SK-N-SH (cell line): ENCODE results near the gene SLC32A1. TPM values are rescaled to one million over a fixed set of nuclear protein-coding genes. Genes with fewer than 3 reads are reported as not detected.
A peak's percentile ranks its signal among the peaks of the same experiment; 100 is the strongest.

ENCODE experiments used
- CTCF ChIA-PET: fragments of 300-600, 350-600 bp; formaldehyde crosslinking; extraction: SDS; loops from one replicate; lab custom pipeline; 2021; lab: Yijun Ruan, JAX
- POLR2A ChIA-PET: fragments of 350-600 bp; sonication (Branson Sonifier 250); formaldehyde crosslinking; extraction: SDS; loops from one replicate; lab custom pipeline; 2020; ENCODE audit warnings: antibody characterized with exemption, inconsistent platforms; lab: Yijun Ruan, JAX
- DNase-seq: peaks from one replicate; pipeline ENCODE4 v3.0.0; 2012
- H2AFZ ChIP-seq: fragments of 200-600 bp; sonication (generic); 2 replicates; pipeline ENCODE4 v1.8.1; 2016; ENCODE audit warnings: antibody characterized with exemption, mild to moderate bottlenecking, low read depth
- H3F3A ChIP-seq: fragments of 200-600 bp; sonication (generic); replicated peaks from 2 replicates; pipeline ENCODE3; 2016; ENCODE audit warnings: antibody characterized with exemption, mild to moderate bottlenecking; ENCODE audit not compliant: insufficient read depth
- H3K27ac ChIP-seq, 2 experiments: fragments of 200-500 bp in 1 of 2; fragments of 200-600 bp in 1 of 2; sonication (Bioruptor generic) in 1 of 2; sonication (generic), shearing (Covaris generic) in 1 of 2; 2 replicates each; pipeline versions ENCODE4 v1.5.1 to v1.6.1; 2014 to 2016; ENCODE audit warnings: low read depth in 2 of 2, inconsistent platforms in 1 of 2, low read length in 1 of 2, mild to moderate bottlenecking in 1 of 2, mixed read lengths in 1 of 2
- H3K27me3 ChIP-seq: fragments of 200-600 bp; sonication (generic), shearing (Covaris generic); 2 replicates; pipeline ENCODE4 v1.6.1; 2016; ENCODE audit warnings: mixed run types; ENCODE audit not compliant: insufficient read depth
- H3K36me3 ChIP-seq, 2 experiments: fragments of 200-500 bp in 1 of 2; fragments of 200-600 bp in 1 of 2; sonication (Bioruptor generic) in 1 of 2; sonication (generic) in 1 of 2; replicated peaks in 1 of 2; 2 replicates each; pipeline versions ENCODE3 to v1.5.1; 2014 to 2016; ENCODE audit warnings: low read length in 1 of 2, mild to moderate bottlenecking in 1 of 2; ENCODE audit not compliant: insufficient read depth in 2 of 2, control insufficient read depth in 1 of 2
- H3K4me1 ChIP-seq, 2 experiments: fragments of 200-500 bp in 1 of 2; fragments of 200-600 bp in 1 of 2; sonication (Bioruptor generic) in 1 of 2; sonication (generic), shearing (Covaris generic) in 1 of 2; 2 replicates each; pipeline versions ENCODE4 v1.5.1 to v1.6.1; 2014 to 2016; ENCODE audit warnings: low read depth in 1 of 2, low read length in 1 of 2, mixed run types in 1 of 2; ENCODE audit not compliant: insufficient read depth in 2 of 2, control insufficient read depth in 1 of 2
- H3K4me2 ChIP-seq: fragments of 200-600 bp; sonication (generic), shearing (Covaris generic); 2 replicates; pipeline ENCODE4 v1.6.1; 2017; ENCODE audit warnings: mixed run types
- H3K4me3 ChIP-seq, 2 experiments: fragments of 200-500 bp in 1 of 2; fragments of 200-600 bp in 1 of 2; sonication (Bioruptor generic) in 1 of 2; sonication (generic), shearing (Covaris generic) in 1 of 2; 2 replicates each; pipeline versions ENCODE4 v1.5.1 to v1.8.1; 2014 to 2016; ENCODE audit warnings: low read depth in 2 of 2, inconsistent platforms in 1 of 2, low read length in 1 of 2, mild to moderate bottlenecking in 1 of 2, mixed read lengths in 1 of 2, moderate library complexity in 1 of 2
- H3K79me2 ChIP-seq: fragments of 200-600 bp; sonication (generic); 2 replicates; pipeline ENCODE4 v1.8.1; 2017; ENCODE audit warnings: mild to moderate bottlenecking; ENCODE audit not compliant: insufficient read depth
- H3K9ac ChIP-seq: fragments of 200-600 bp; sonication (generic); 2 replicates; pipeline ENCODE4 v1.6.1; 2017; ENCODE audit warnings: mixed run types
- H3K9me2 ChIP-seq: fragments of 200-600 bp; sonication (generic); 2 replicates; pipeline ENCODE4 v1.6.1; 2017; ENCODE audit warnings: mixed run types
- H3K9me3 ChIP-seq: fragments of 200-600 bp; sonication (generic); 2 replicates; pipeline ENCODE4 v1.6.1; 2017; ENCODE audit warnings: mixed run types, mild to moderate bottlenecking, moderate library complexity
- H4K20me1 ChIP-seq: fragments of 200-600 bp; sonication (generic); 2 replicates; pipeline ENCODE4 v1.6.1; 2017; ENCODE audit warnings: mild to moderate bottlenecking, mixed run types; ENCODE audit not compliant: insufficient read depth
- CTCF ChIP-seq: fragments of 200-600 bp; sonication (generic); IDR thresholded peaks from 2 replicates; pipeline ENCODE4 v1.6.1; 2017; ENCODE audit warnings: antibody characterized with exemption, mild to moderate bottlenecking, moderate library complexity
- EZH2phosphoT487 ChIP-seq: fragments of 200-600 bp; sonication (generic); IDR thresholded peaks from 2 replicates; pipeline ENCODE4 v1.6.1; 2017; ENCODE audit warnings: low read depth, mixed run types, mild to moderate bottlenecking, antibody characterized with exemption, moderate library complexity, borderline replicate concordance
- FOSL2 ChIP-seq: IDR thresholded peaks from 2 replicates; pipeline ENCODE4 v1.4.0; 2012; ENCODE audit warnings: low read depth, mild to moderate bottlenecking, moderate library complexity, borderline replicate concordance
- FOXM1 ChIP-seq: IDR thresholded peaks from 2 replicates; pipeline ENCODE4 v1.4.0; 2012; ENCODE audit warnings: low read depth, mild to moderate bottlenecking
- GABPA ChIP-seq: IDR thresholded peaks from 2 replicates; pipeline ENCODE4 v1.4.0; 2012; ENCODE audit warnings: low read depth, mild to moderate bottlenecking
- GATA2 ChIP-seq: sonication (generic); formaldehyde crosslinking; IDR thresholded peaks from 2 replicates; pipeline ENCODE4 v1.5.0; 2020; ENCODE audit warnings: mild to moderate bottlenecking, missing genetic modification reagents
- JUND ChIP-seq: IDR thresholded peaks from 2 replicates; pipeline ENCODE4 v1.4.0; 2012
- MAX ChIP-seq: IDR thresholded peaks from 2 replicates; pipeline ENCODE4 v1.4.0; 2012; ENCODE audit warnings: low read depth
- MEF2A ChIP-seq: IDR thresholded peaks from 2 replicates; pipeline ENCODE4 v1.4.0; 2012; ENCODE audit warnings: low read depth, borderline replicate concordance
- MXI1 ChIP-seq: IDR thresholded peaks from 2 replicates; pipeline ENCODE4 v1.6.1; 2012; ENCODE audit warnings: mild to moderate bottlenecking, low read depth, low read length, improper control_type of control experiment
- NFIC ChIP-seq: IDR thresholded peaks from 2 replicates; pipeline ENCODE4 v1.4.0; 2012; ENCODE audit warnings: borderline replicate concordance
- NRF1 ChIP-seq: IDR thresholded peaks from 2 replicates; pipeline ENCODE4 v1.6.1; 2012; ENCODE audit warnings: low read depth, mild to moderate bottlenecking, low read length
- POLR2AphosphoS5 ChIP-seq: IDR thresholded peaks from 2 replicates; pipeline ENCODE4 v1.6.1; 2012; ENCODE audit warnings: low read depth, low read length
- RAD21 ChIP-seq: IDR thresholded peaks from 2 replicates; pipeline ENCODE4 v1.6.1; 2012; ENCODE audit warnings: mild to moderate bottlenecking, low read length
- RCOR1 ChIP-seq: fragments of 150-350 bp; IDR thresholded peaks from 2 replicates; pipeline ENCODE4 v1.6.1; 2017; ENCODE audit warnings: antibody characterized with exemption, low read length
- RFX5 ChIP-seq: IDR thresholded peaks from 2 replicates; pipeline ENCODE4 v1.6.1; 2012; ENCODE audit warnings: mild to moderate bottlenecking, improper control_type of control experiment, low read length
- RXRA ChIP-seq: IDR thresholded peaks from 2 replicates; pipeline ENCODE4 v1.4.0; 2012; ENCODE audit warnings: low read depth, mild to moderate bottlenecking, borderline replicate concordance
- SIN3A ChIP-seq: IDR thresholded peaks from 2 replicates; pipeline ENCODE4 v1.6.1; 2012; ENCODE audit warnings: low read depth, mild to moderate bottlenecking, low read length, moderate library complexity, borderline replicate concordance
- TCF12 ChIP-seq: IDR thresholded peaks from 2 replicates; pipeline ENCODE4 v1.4.0; 2012
- YY1 ChIP-seq: IDR thresholded peaks from 2 replicates; pipeline ENCODE4 v1.4.0; 2012; ENCODE audit warnings: low read depth, mild to moderate bottlenecking
- ZBTB33 ChIP-seq: IDR thresholded peaks from 2 replicates; pipeline ENCODE4 v1.4.0; 2012; ENCODE audit warnings: low read depth, borderline replicate concordance
- WGBS: methylation state at CpG from one replicate; pipeline ENCODE4 v1.1.6; 2017; ENCODE audit warnings: low lambda C conversion rate; 5-methylcytosine and 5-hydroxymethylcytosine counted together
- polyA plus RNA-seq, 3 experiments: library from polyadenylated mRNA; depleted of rRNA; stranded (reverse); fragments of >200 nt; gene quantifications; 2 replicates each; pipeline ENCODE4 v1.2.3, GENCODE V29; 2012
- TF ChIP-seq, protein P1 (sequence below): fragments of 150-350 bp; IDR thresholded peaks from 2 replicates; pipeline ENCODE4 v1.6.1; 2016; ENCODE audit warnings: mild to moderate bottlenecking, low read depth, low read length

The SLC32A1 gene
- polyA plus RNA-seq, 1 of the 3 experiments (the other 2 are of a cell fraction) = not detected

DNA sequence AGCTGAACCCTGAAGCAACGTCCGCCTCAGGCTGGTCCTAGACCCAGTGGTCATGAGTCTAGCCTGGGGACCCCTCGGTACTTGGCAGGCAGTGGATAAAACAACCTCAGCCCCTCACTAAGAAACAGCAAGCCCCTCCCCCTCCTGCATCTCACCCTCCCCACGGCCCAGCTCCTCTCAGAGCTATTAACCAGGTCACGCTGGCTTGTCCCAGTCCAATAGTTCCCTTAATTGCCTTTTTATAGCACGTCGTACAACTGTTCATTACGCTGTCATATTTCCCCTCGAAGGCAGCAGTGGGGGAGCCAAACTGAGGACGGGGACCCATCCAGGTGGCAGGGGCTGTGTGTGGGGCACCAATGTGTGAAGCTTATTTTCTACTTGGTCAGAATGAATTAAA lies 8.6 kb upstream of the SLC32A1 start:
- no peaks in the 10 kb centered on the region for H3K4me1 ChIP-seq
- ChIA-PET CTCF (interaction anchor here (1.2 to 13.6 kb wide), 6 partner anchors 10 to 70 kb away, joined by 4 to 127 read pairs (median 18); partner anchors contain the start of gene SLC32A1), POLR2A (no interaction called here)
- no peaks in the 10 kb centered on the region for H3K79me2 ChIP-seq
- no peak overlapping the region for H2AFZ ChIP-seq
- no peak overlapping the region for H3K27ac ChIP-seq
- H4K20me1 ChIP-seq = no peaks in the 10 kb centered on the region
- no peak overlapping the region for H3K4me2 ChIP-seq
- DNase-seq = no peak
- no peaks in the 10 kb centered on the region for H3K36me3 ChIP-seq
- 49% methylated on average over 8 of the region's 10 CpGs for WGBS
- H3F3A ChIP-seq = no peaks in the 10 kb centered on the region
- no peak overlapping the region for H3K9ac ChIP-seq
- H3K9me3 ChIP-seq = no peaks in the 10 kb centered on the region
- H3K27me3 ChIP-seq = peaks cover 25% of the 10 kb centered on the region
- H3K4me3 ChIP-seq = no peak overlapping the region
- H3K9me2 ChIP-seq = no peaks in the 10 kb centered on the region
- TF ChIP-seq GATA2 (CRISPR knock-in tag) = no peak
- no peak for TF ChIP-seq CTCF
- TF ChIP-seq, protein P1, sequence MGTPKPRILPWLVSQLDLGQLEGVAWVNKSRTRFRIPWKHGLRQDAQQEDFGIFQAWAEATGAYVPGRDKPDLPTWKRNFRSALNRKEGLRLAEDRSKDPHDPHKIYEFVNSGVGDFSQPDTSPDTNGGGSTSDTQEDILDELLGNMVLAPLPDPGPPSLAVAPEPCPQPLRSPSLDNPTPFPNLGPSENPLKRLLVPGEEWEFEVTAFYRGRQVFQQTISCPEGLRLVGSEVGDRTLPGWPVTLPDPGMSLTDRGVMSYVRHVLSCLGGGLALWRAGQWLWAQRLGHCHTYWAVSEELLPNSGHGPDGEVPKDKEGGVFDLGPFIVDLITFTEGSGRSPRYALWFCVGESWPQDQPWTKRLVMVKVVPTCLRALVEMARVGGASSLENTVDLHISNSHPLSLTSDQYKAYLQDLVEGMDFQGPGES = no peak
- no peak for TF ChIP-seq RCOR1
- no peak for TF ChIP-seq ZBTB33
- TF ChIP-seq MEF2A = no peak
- TF ChIP-seq RXRA = no peak
- TF ChIP-seq POLR2AphosphoS5 = no peak
- no peak for TF ChIP-seq JUND
- TF ChIP-seq, all 33 proteins: peak for 0

DNA sequence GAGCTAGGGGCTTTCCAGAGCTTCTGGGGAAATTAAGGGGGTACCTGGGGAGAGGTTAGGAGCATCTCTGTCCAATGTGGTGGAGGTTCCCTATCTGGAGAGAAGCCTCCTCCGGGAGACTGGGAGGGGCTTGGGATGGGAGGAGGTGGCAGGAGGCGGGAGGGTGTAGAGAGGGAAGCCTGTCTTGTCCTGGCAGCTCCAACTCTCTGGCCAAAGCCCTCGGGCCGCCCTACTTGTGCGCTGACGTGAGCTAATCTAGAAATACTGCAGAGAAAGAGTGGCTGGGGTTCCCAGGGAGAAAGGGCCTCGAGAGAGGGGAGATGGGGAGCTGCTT lies 1.6 kb upstream of the SLC32A1 start:
- H3K4me3 ChIP-seq = no peak overlapping the region
- H3F3A ChIP-seq = no peaks in the 10 kb centered on the region
- H3K27ac ChIP-seq = no peak overlapping the region
- H3K9me3 ChIP-seq = no peaks in the 10 kb centered on the region
- H3K4me2 ChIP-seq = no peak overlapping the region
- H4K20me1 ChIP-seq = no peaks in the 10 kb centered on the region
- no peak overlapping the region for H3K9ac ChIP-seq
- CTCF ChIA-PET = interaction anchor here (1.1 to 14.6 kb wide), 6 partner anchors 9 to 81 kb away, joined by 4 to 510 read pairs (median 68); partner anchors contain the start of gene ACTR5
- POLR2A ChIA-PET = no interaction called here
- H3K79me2 ChIP-seq = no peaks in the 10 kb centered on the region
- H3K9me2 ChIP-seq = no peaks in the 10 kb centered on the region
- peaks cover 94% of the 10 kb centered on the region for H3K27me3 ChIP-seq
- no peak overlapping the region for H2AFZ ChIP-seq
- DNase-seq = peak; percentile 35
- no peaks in the 10 kb centered on the region for H3K36me3 ChIP-seq
- TF ChIP-seq FOSL2 = no peak
- TF ChIP-seq MXI1 = no peak
- TF ChIP-seq NFIC = no peak
- TF ChIP-seq MEF2A = no peak
- TF ChIP-seq JUND = no peak
- no peak for TF ChIP-seq NRF1
- TF ChIP-seq TCF12 = no peak
- no peak for TF ChIP-seq RFX5
- no peak for TF ChIP-seq FOXM1
- no peak for TF ChIP-seq MAX
- no peak for TF ChIP-seq GABPA
- TF ChIP-seq SIN3A = no peak
- TF ChIP-seq EZH2phosphoT487 = no peak
- TF ChIP-seq RAD21 = no peak
- no peak for TF ChIP-seq YY1
- TF ChIP-seq, all 33 proteins: peak for 0
- 5% methylated on average over 7 of the region's 7 CpGs for WGBS
- H3K4me1 ChIP-seq = peaks cover 0 to 12% of the 10 kb centered on the region in 2 experiments; a peak in 1 of 4 replicates
